Fibroblast of the aortic adventitia (primary cell): ENCODE data around the gene MSH3. TPM values are rescaled to one million over a fixed set of nuclear protein-coding genes. Genes with fewer than 3 reads are reported as not detected.

Source experiments
- DNase-seq: peaks from one replicate; pipeline ENCODE4 v3.0.0-alpha.2; 2010; ENCODE audit warnings: low read depth
- H3K4me3 ChIP-seq: 2 replicates; pipeline ENCODE4 v1.5.1; 2011; ENCODE audit warnings: low read depth, mild to moderate bottlenecking, control low read depth, low read length, moderate library complexity
- CTCF ChIP-seq: IDR thresholded peaks from 2 replicates; pipeline ENCODE4 v1.5.1; 2011; ENCODE audit warnings: mild to moderate bottlenecking, low read length, control low read depth, inconsistent platforms; ENCODE audit not compliant: insufficient read depth
- total RNA-seq: library from RNA; depleted of rRNA; stranded (reverse); fragments of >200 nt; gene quantifications from 2 replicates; pipeline ENCODE4 v1.2.3, GENCODE V29; 2012; ENCODE audit warnings: low replicate concordance

MSH3 gene
- total RNA-seq, 1 donor = 25.0 TPM

DNA sequence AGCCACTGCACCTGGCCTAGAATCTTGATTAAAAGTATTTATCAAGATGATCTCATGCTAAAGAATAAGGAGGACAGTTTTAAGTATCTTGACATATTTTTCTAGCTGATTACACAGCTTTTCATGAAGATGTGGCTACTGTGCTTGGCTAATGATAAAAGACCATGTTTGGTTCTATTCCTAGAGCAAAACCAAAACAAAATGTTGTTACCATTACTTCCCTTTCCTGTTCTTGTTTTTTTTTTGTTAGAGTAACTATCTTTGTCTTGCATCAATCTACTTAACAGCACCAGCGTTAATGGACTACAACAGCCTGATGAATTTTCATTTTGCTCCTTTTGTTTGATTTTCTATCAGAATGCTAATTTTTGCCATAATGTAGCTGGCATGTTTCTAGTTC is 86.5 kb downstream of the MSH3 start:
- TF ChIP-seq CTCF = no peak
- DNase-seq = no peak
- no peak overlapping the region for H3K4me3 ChIP-seq

GRCh38 chr5:80744149-80744548 is 89.7 kb downstream of the MSH3 start:
- TF ChIP-seq CTCF = no peak
- H3K4me3 ChIP-seq = no peak overlapping the region
- no peak for DNase-seq

DNA sequence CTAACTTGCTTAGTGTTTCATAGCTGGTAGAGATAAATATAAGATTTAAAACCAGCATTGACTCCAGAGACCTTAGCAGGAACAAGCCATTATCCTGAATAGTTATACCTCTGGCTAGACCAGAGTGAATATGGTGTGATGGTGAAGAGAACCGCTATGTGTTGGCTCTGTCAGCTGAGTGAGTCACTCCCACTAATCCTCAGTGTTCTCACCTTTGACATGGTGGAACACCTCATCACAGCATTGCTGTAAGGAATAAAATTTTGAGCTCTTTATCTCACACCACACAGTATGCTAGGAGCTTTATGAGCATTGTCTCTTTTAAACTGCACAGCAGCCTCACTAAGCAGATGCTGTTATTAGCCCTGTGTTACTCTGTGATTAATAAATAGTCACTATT is 91.0 kb downstream of the MSH3 start:
- no peak overlapping the region for H3K4me3 ChIP-seq
- DNase-seq = no peak
- TF ChIP-seq CTCF = no peak

DNA sequence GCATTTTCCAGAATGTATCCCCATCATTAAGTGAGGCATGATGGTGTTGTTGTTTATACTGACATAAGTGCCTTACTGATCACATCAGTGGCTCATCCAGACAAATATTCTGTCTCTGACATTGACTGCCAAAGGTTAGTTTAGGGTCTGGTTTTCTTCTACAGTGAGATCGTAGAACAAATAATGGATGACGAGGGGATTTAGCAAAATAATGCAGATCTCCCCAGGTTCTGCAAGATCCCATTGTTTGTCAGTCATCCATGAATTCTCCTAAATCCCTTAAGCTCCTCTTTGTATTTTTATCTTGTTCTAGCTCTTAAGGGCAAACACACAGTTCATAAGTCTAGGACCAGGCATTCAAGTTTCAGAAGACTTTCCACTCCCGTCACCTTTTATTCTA is 93.5 kb downstream of the MSH3 start:
- no peak for DNase-seq
- TF ChIP-seq CTCF = no peak
- H3K4me3 ChIP-seq = no peak overlapping the region

DNA sequence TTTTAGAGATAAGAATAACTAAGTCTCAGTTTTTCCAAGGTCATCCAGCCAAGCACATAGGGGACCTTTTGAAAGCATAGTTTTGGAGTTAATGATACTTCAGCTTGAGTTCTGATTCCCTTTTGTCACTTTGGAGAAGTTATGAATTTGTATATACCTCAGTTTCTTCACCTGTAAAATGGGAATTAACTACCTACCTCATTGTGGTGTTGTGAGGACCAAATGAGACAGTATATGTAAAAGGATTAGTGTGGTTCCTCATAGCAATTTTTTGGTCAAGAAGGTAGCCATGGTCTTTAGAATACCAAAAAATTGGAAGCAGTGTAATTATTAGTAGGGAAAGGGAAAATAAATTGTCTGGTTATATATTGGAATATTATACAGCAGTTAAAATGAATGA is 98.0 kb downstream of the MSH3 start:
- H3K4me3 ChIP-seq = no peak overlapping the region
- DNase-seq = no peak
- TF ChIP-seq CTCF = no peak

- no peak for TF ChIP-seq CTCF
- DNase-seq = no peak
- H3K4me3 ChIP-seq = no peak overlapping the region
Measured at GRCh38 chr5:80753712-80754111, 99.3 kb downstream of the MSH3 start.

DNA sequence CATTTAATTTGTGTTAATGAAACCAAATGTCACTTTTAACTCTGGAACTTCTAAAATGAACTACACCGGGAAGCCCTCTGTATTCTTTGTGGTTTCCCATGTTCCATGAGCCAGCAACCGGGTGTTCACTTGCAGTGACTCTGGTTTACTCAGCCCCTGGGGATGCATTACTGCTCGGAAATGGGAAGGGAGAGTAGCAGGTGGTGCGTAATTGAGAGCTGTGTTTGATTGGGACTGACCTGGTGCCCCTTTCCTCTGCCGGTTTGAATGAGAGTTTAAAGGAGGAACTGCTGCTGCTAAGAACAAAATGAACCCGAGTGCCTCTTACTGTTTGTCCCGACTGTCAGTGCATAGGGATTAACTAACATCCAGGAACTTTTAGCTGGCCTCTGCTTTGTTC is 100.4 kb downstream of the MSH3 start:
- DNase-seq = no peak
- H3K4me3 ChIP-seq = no peak overlapping the region
- TF ChIP-seq CTCF = no peak
